ENCODE results near the gene MSI2.

Gene MSI2

DNA sequence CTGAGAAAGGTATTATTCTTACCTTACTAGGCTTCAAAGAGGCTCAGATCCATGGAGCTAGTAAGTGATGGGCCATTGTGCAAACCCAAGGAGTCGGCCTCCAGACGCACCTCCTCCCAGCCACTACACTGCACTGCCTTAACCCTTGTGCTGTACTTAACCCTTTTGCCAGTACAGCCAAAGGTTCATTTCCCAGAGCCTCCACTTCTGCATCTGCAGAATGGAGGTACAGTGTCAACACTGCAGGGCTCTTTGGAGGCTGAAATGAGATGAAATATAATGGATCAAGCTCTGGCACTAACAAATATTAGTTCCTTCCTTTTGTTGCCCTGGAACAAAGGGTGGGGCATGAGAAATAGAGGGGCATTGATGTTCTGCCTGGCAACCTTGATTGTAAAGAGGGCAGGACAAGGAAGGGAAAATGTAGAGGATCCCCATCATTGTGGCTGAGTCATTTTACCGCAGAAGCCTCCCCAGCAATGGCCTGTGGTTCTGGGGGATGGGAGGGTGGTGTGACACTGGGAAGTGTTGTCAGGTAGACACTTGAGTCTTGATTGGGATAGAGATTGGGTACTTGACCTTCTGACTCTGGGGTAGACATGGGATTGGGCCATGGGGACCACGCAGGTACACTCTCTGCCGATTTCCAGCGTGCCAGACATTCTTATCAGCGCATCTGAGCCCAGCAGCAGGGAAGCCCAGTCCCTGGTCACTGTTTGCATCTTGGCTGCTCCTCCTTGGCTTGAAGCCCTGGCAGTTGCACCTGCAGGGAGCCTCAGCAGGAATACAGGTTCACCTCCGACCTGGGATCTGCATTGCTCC is 84.0 kb downstream of the MSI2 start:
- no peak for TF ChIP-seq EZH2phosphoT487 (IDR thresholded peaks at IDR 0.05; ENCODE audit: borderline replicate concordance, low read length)
- TF ChIP-seq, protein P1, sequence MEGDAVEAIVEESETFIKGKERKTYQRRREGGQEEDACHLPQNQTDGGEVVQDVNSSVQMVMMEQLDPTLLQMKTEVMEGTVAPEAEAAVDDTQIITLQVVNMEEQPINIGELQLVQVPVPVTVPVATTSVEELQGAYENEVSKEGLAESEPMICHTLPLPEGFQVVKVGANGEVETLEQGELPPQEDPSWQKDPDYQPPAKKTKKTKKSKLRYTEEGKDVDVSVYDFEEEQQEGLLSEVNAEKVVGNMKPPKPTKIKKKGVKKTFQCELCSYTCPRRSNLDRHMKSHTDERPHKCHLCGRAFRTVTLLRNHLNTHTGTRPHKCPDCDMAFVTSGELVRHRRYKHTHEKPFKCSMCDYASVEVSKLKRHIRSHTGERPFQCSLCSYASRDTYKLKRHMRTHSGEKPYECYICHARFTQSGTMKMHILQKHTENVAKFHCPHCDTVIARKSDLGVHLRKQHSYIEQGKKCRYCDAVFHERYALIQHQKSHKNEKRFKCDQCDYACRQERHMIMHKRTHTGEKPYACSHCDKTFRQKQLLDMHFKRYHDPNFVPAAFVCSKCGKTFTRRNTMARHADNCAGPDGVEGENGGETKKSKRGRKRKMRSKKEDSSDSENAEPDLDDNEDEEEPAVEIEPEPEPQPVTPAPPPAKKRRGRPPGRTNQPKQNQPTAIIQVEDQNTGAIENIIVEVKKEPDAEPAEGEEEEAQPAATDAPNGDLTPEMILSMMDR (IDR thresholded peaks at IDR 0.05; ENCODE audit: low read depth, low read length, poor library complexity, severe bottlenecking): no peak
- Histone ChIP-seq H3K9me2 (replicated peaks; ENCODE audit: control insufficient read depth, low read length) (no peaks in the 10 kb centered on the region), H3K79me2 (ENCODE audit: control insufficient read depth, low read length) (peaks cover 90% of the 10 kb centered on the region), H4K20me1 (ENCODE audit: control insufficient read depth, insufficient read depth, low read depth, low read length) (peaks cover 10% of the 10 kb centered on the region; the same call in 1 of the 2 replicates), H3K4me2 (ENCODE audit: low read length) (no peak overlapping the region), H3K9me3 (ENCODE audit: control insufficient read depth, insufficient read depth, low read length) (no peaks in the 10 kb centered on the region), H3K4me3 (ENCODE audit: low read length) (no peak overlapping the region), H3F3A (ENCODE audit: control insufficient read depth, insufficient read depth) (no peaks in the 10 kb centered on the region), H3K4me1 (ENCODE audit: control insufficient read depth, low read length) (peaks cover 27% of the 10 kb centered on the region), H3K27me3 (ENCODE audit: control insufficient read depth, low read length) (no peaks in the 10 kb centered on the region), H3K27ac (ENCODE audit: low read depth, low read length) (no peak overlapping the region), H3K36me3 (ENCODE audit: control insufficient read depth, low read length) (peaks cover 28% of the 10 kb centered on the region)

DNA sequence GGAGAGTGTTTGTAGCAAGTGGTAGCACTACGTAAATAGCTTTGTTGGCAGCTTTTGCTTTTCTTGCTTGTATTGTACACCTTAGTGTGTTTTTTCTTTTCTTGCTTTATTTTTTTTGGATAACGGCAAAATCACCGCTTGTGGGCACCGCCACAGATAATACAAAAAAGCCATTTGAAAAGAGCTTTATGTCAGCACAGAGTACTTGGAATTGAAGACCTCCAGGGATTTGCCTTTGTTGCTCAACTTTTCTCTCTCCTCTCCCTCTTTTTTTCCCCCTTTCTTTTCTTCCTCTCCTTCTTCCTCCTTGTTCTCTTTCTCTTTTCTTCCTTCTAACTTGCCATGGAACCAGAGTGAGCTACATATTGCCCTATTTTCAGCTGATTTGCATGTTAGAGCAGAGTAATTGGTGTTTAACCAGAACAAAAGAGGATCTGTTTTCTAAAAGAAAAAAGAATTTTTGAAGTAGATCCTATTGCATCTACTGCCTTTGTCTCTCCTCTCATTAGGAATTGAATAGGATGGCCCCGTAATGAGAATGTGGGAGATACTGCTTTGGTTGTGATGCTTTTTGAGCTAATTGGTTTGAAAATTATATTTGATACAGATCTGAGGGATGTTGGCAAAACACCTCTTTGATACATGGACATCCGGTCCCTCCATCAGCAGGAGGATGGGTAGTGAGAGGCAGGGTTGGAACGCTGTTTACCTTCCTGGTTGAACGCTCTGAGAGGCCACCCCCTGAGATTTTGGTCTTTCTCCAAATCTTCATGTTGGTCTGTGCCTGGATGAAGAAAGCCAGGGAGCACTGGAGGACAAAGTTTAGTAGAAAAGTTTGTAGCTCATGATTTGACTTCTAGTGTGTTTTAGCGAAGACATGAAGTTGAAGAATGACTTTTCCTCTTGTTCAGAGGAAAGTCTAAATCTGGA is 85.6 kb downstream of the MSI2 start:
- no peak for TF ChIP-seq EZH2phosphoT487 (IDR thresholded peaks at IDR 0.05; ENCODE audit: borderline replicate concordance, low read length)
- TF ChIP-seq, protein P1 (IDR thresholded peaks at IDR 0.05; ENCODE audit: low read depth, low read length, poor library complexity, severe bottlenecking): no peak
- no peak overlapping the region for H3K4me2 ChIP-seq (ENCODE audit: low read length)
- H3K27me3 ChIP-seq (ENCODE audit: control insufficient read depth, low read length): no peaks in the 10 kb centered on the region

DNA sequence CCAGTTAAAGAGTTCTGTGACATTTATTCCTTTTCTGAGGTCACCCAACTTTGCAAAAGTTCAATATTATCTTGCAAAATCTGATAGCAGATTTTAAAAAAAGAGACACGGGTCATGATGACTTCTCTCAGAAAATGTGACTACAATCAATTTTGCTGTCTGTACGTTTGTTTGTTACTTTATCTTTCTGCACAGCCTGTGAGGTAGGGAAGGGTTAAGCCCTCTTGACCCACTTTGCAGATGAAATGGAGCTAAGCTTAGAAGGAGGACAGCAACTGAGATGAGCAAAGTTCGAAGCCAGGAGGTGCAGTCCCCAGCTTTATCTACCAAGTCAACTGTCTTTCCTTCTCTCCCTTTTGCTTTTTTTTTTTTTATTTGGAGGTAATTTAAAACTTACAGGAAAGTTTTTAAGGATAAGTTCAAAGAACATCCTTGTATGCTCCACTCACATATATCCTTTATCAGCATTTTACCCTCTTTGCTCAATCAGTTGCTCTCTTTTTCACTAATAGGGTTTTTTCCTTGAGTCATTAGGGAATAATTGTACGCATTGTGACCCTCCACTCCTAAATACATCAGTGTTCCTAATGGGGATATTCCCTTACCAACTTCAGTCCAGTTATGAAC is 86.8 kb downstream of the MSI2 start:
- no peaks in the 10 kb centered on the region for H3K9me3 ChIP-seq (ENCODE audit: control insufficient read depth, insufficient read depth, low read length)
- H4K20me1 ChIP-seq (ENCODE audit: control insufficient read depth, insufficient read depth, low read depth, low read length): peaks cover 5% of the 10 kb centered on the region; the same call in 1 of the 2 replicates
- TF ChIP-seq, protein P1 (IDR thresholded peaks at IDR 0.05; ENCODE audit: low read depth, low read length, poor library complexity, severe bottlenecking): no peak
- TF ChIP-seq EZH2phosphoT487 (IDR thresholded peaks at IDR 0.05; ENCODE audit: borderline replicate concordance, low read length): no peak
- H3K4me2 ChIP-seq (ENCODE audit: low read length): no peak overlapping the region
- H3K9me2 ChIP-seq (replicated peaks; ENCODE audit: control insufficient read depth, low read length): no peaks in the 10 kb centered on the region
- H3K36me3 ChIP-seq (ENCODE audit: control insufficient read depth, low read length): peaks cover 40% of the 10 kb centered on the region
- H3F3A ChIP-seq (ENCODE audit: control insufficient read depth, insufficient read depth): no peaks in the 10 kb centered on the region
- peaks cover 66% of the 10 kb centered on the region for H3K79me2 ChIP-seq (ENCODE audit: control insufficient read depth, low read length)
- no peak overlapping the region for H3K4me3 ChIP-seq (ENCODE audit: low read length)
- peaks cover 27% of the 10 kb centered on the region for H3K4me1 ChIP-seq (ENCODE audit: control insufficient read depth, low read length)
- H3K27me3 ChIP-seq (ENCODE audit: control insufficient read depth, low read length): no peaks in the 10 kb centered on the region
- no peak overlapping the region for H3K27ac ChIP-seq (ENCODE audit: low read depth, low read length)

More for the DNA sequence above, 85.6 kb downstream of the MSI2 start:
- Histone ChIP-seq H3K79me2 (ENCODE audit: control insufficient read depth, low read length) (peaks cover 75% of the 10 kb centered on the region), H3K27ac (ENCODE audit: low read depth, low read length) (no peak overlapping the region), H3K4me3 (ENCODE audit: low read length) (no peak overlapping the region), H4K20me1 (ENCODE audit: control insufficient read depth, insufficient read depth, low read depth, low read length) (peaks cover 5% of the 10 kb centered on the region; the same call in 1 of the 2 replicates), H3K36me3 (ENCODE audit: control insufficient read depth, low read length) (peaks cover 28% of the 10 kb centered on the region), H3K9me3 (ENCODE audit: control insufficient read depth, insufficient read depth, low read length) (no peaks in the 10 kb centered on the region), H3K4me1 (ENCODE audit: control insufficient read depth, low read length) (peaks cover 27% of the 10 kb centered on the region), H3F3A (ENCODE audit: control insufficient read depth, insufficient read depth) (no peaks in the 10 kb centered on the region), H3K9me2 (replicated peaks; ENCODE audit: control insufficient read depth, low read length) (no peaks in the 10 kb centered on the region)

Measured in DOHH2 (cell line).